Measurements from ENCODE around the gene ARID1A. TPM values are rescaled to one million over a fixed set of nuclear protein-coding genes. Genes with fewer than 3 reads are reported as not detected.

The ARID1A gene
- total RNA-seq, 4 donors from 2014 or later, result 49.6 to 90.0 (median 54.3) TPM

GRCh38 chr1:26782521-26783212 lies 86.9 kb downstream of the ARID1A start:
- peaks cover 7 to 69% (median 44%) of the 10 kb centered on the region in 4 donors for H3K4me1 ChIP-seq
- no peak overlapping the region for H3K4me3 ChIP-seq
- H3K9me3 ChIP-seq, result no peaks in the 10 kb centered on the region
- DNase-seq (ENCODE audit: low spot score in 2 of 2), result no peak
- WGBS, 2 donors, result 57 to 69% methylated on average over 3 of the region's 3 CpGs
- peaks cover 0 to 32% (median 22%) of the 10 kb centered on the region in 3 donors for H3K36me3 ChIP-seq
- TF ChIP-seq EP300 (IDR thresholded peaks at IDR 0.05), result no peak
- TF ChIP-seq POLR2A (IDR thresholded peaks at IDR 0.05), result no peak
- TF ChIP-seq CTCF (IDR thresholded peaks at IDR 0.05), result no peak
- H3K27me3 ChIP-seq, result no peaks in the 10 kb centered on the region
- peak overlapping the region; percentile 53 to 100 (median 98) for H3K27ac ChIP-seq

- Histone ChIP-seq H3K9me3 (no peaks in the 10 kb centered on the region), H3K4me1 (peaks cover 7 to 70% (median 44%) of the 10 kb centered on the region in 4 donors), H3K36me3 (peaks cover 0 to 22% (median 14%) of the 10 kb centered on the region in 3 donors), H3K27ac (peak overlapping the region; percentile 53 to 100 (median 98)), H3K27me3 (no peaks in the 10 kb centered on the region), H3K4me3 (no peak overlapping the region)
- no peak for TF ChIP-seq EP300 (IDR thresholded peaks at IDR 0.05)
- no peak for TF ChIP-seq CTCF (IDR thresholded peaks at IDR 0.05)
- TF ChIP-seq POLR2A (IDR thresholded peaks at IDR 0.05), result no peak
- no peak for DNase-seq (ENCODE audit: low spot score in 2 of 2)
- WGBS, 2 donors, result 42 to 47% methylated on average over 5 of the region's 5 CpGs
Observed at GRCh38 chr1:26783646-26784022, 87.8 kb downstream of the ARID1A start.

GRCh38 chr1:26784023-26784871 lies 88.4 kb downstream of the ARID1A start:
- Histone ChIP-seq H3K4me1 (peaks cover 7 to 75% (median 47%) of the 10 kb centered on the region in 4 donors), H3K27me3 (no peaks in the 10 kb centered on the region)

GRCh38 chr1:26784886-26785285 lies 89.1 kb downstream of the ARID1A start:
- DNase-seq (ENCODE audit: low spot score in 2 of 2), result no peak
- H3K4me3 ChIP-seq, result no peak overlapping the region
- peaks cover 7 to 81% (median 50%) of the 10 kb centered on the region in 4 donors for H3K4me1 ChIP-seq
- peak overlapping the region; percentile 96 to 100 (median 98) for H3K27ac ChIP-seq
- WGBS, 2 donors, result 95 to 97% methylated on average over 1 of the region's 1 CpG
- no peaks in the 10 kb centered on the region for H3K9me3 ChIP-seq
- H3K27me3 ChIP-seq, result no peaks in the 10 kb centered on the region
- peaks cover 0 to 9% (median 6%) of the 10 kb centered on the region in 3 donors for H3K36me3 ChIP-seq
- TF ChIP-seq EP300 (IDR thresholded peaks at IDR 0.05) (no peak), POLR2A (IDR thresholded peaks at IDR 0.05) (no peak), CTCF (IDR thresholded peaks at IDR 0.05) (no peak)

More at GRCh38 chr1:26784023-26784871, 88.4 kb downstream of the ARID1A start:
- WGBS, 2 donors, result 74 to 84% methylated on average over 2 of the region's 2 CpGs
- Histone ChIP-seq H3K36me3 (peaks cover 0 to 16% (median 12%) of the 10 kb centered on the region in 3 donors), H3K27ac (peak overlapping the region; percentile 96 to 100 (median 98)), H3K9me3 (no peaks in the 10 kb centered on the region), H3K4me3 (no peak overlapping the region)
- TF ChIP-seq CTCF (IDR thresholded peaks at IDR 0.05) (peak in 1 of 5 experiments; percentile 18), POLR2A (IDR thresholded peaks at IDR 0.05) (peak; percentile 17 to 50), EP300 (IDR thresholded peaks at IDR 0.05) (peak; percentile 58 to 90)
- peak; percentile 70 to 86 for DNase-seq (ENCODE audit: low spot score in 2 of 2)
